GM18498 (cell line): Measurements from ENCODE around the gene ZNRD2.
"Not testable (repeated sequence)": the region's sequence is repeated elsewhere in the genome, so short reads cannot be mapped to it uniquely, and the experiment has no call there.

Experiments
- ATAC-seq: cut with Tn5 transposase; IDR thresholded peaks from one replicate; pipeline ENCODE4 v1.9.1; 2021; ENCODE audit warnings: mild to moderate bottlenecking, moderate library complexity; ENCODE audit not compliant: unreplicated experiment

Gene ZNRD2

GRCh38 chr11:65555693-65556231, 14.5 kb upstream of the ZNRD2 start:
- no peak for ATAC-seq

DNA sequence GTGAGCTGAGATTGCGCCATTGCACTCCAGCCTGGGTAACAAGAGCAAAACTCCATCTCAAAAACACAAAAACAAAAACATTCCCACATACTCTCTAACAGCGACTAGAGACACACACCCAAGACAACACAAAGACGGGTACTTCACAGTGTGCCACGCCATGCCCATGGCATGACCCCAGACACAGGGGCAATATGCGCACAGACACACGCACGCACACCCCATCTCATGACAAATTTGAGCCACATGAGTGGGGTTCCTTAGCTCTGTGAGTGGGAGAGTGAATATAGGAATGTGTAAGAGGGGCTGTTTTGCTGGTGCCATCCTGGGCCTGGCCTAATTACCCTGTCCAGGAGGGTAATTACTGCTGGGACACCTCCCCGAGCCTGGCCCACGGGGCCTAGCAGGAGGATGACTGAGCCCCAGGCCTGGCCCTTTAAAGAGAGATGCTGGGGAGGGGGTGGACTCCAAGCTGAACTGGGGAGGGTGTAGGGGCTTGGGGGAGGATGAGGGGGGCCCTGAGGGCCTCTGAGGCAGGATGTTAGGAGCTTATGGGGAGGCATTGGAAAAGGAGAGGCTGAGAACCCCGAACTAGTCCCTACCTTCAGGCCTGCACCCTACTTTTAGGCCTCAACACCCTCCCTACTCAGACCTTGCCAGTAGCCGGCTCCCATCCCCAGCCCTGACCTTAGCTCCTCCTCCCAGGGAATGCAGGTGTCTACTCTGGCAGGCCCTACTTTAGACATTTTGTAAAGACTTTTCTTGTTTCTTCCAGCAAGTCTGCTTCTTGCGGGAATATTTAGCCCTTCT, 13.6 kb upstream of the ZNRD2 start:
- no peak for ATAC-seq

- ATAC-seq, result no peak
Observed at GRCh38 chr11:65557280-65558001, 12.8 kb upstream of the ZNRD2 start.

- no peak for ATAC-seq
Observed at GRCh38 chr11:65558002-65558929, 12.0 kb upstream of the ZNRD2 start, which contains the start of gene LTBP3. Gene LTBP3 (minus strand): TSS chr11:65558359. CDS start chr11:65557959, 400 bp downstream.

- no peak for ATAC-seq
Observed at GRCh38 chr11:65558930-65559509, 11.3 kb upstream of the ZNRD2 start.

GRCh38 chr11:65559535-65559934, 10.7 kb upstream of the ZNRD2 start:
- ATAC-seq, result no peak

- no peak for ATAC-seq
Observed at GRCh38 chr11:65559951-65560537, 10.2 kb upstream of the ZNRD2 start.

GRCh38 chr11:65560555-65561418, 9.5 kb upstream of the ZNRD2 start:
- ATAC-seq, result no peak

GRCh38 chr11:65562020-65562419, 8.3 kb upstream of the ZNRD2 start:
- no peak for ATAC-seq

GRCh38 chr11:65562788-65563187, 7.5 kb upstream of the ZNRD2 start:
- no peak for ATAC-seq

DNA sequence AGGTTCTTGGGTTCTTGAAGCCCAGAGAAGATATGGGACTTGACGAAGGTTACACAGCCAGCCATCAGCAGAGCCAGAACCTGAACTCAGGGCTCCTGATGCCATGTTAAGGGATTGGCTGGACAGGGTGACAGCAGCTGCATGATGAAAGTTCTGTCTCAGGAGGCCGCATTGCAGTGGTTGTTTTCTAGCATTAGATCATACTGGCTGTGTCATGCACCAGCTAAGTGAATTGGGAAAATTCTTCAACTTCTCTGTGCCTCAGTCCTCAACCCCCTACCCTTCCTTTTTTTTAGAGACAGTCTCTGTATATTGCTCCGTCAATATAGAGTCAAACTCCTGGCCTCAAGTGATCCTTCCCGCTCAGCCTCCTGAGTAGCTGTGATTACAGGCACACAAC, 6.7 kb upstream of the ZNRD2 start:
- no peak for ATAC-seq

GRCh38 chr11:65564879-65565559, 5.3 kb upstream of the ZNRD2 start:
- not testable (repeated sequence) for ATAC-seq

GRCh38 chr11:65565624-65566453, 4.4 kb upstream of the ZNRD2 start:
- no peak for ATAC-seq

GRCh38 chr11:65569164-65569972, 909 bp upstream of the ZNRD2 start:
- ATAC-seq, result peak; percentile 3

GRCh38 chr11:65571420-65571819, 1.1 kb downstream of the ZNRD2 start:
- ATAC-seq, result no peak

- no peak for ATAC-seq
Observed at GRCh38 chr11:65571940-65572339, 1.7 kb downstream of the ZNRD2 start.
